Effector memory CD4-positive, alpha-beta T cell (primary cell): ENCODE results near the gene OST4.
A peak's percentile ranks its signal among the peaks of the same experiment; 100 is the strongest.

Experiments used
- DNase-seq, 3 donors: peaks; one replicate each; pipeline ENCODE4 v3.0.0-alpha.2; 2020
- H3K27ac ChIP-seq: 2 replicates; pipeline ENCODE4 v1.7.0; 2013; ENCODE audit warnings: mild to moderate bottlenecking, low read length, moderate library complexity; ENCODE audit not compliant: insufficient read depth, poor library complexity, severe bottlenecking
- H3K27me3 ChIP-seq: replicated peaks from 2 replicates; pipeline ENCODE4 v1.7.0; 2013; ENCODE audit warnings: mild to moderate bottlenecking, low read length; ENCODE audit not compliant: insufficient read depth, control insufficient read depth, poor library complexity, severe bottlenecking
- H3K36me3 ChIP-seq: 2 replicates; pipeline ENCODE4 v1.7.0; 2013; ENCODE audit warnings: mild to moderate bottlenecking, low read length, moderate library complexity; ENCODE audit not compliant: control insufficient read depth, insufficient read depth
- H3K4me1 ChIP-seq: 2 replicates; pipeline ENCODE4 v1.7.0; 2013; ENCODE audit warnings: low read length, mild to moderate bottlenecking; ENCODE audit not compliant: control insufficient read depth, insufficient read depth, poor library complexity, severe bottlenecking
- H3K4me3 ChIP-seq: 2 replicates; pipeline ENCODE4 v1.7.0; 2013; ENCODE audit warnings: low read length, low read depth, mild to moderate bottlenecking; ENCODE audit not compliant: insufficient read depth, poor library complexity, severe bottlenecking
- H3K9me3 ChIP-seq: 2 replicates; pipeline ENCODE4 v1.7.0; 2013; ENCODE audit warnings: mild to moderate bottlenecking, low read length, moderate library complexity; ENCODE audit not compliant: control insufficient read depth

OST4 gene

GRCh38 chr2:27105981-27106380 lies 34.5 kb upstream of the OST4 start:
- no peaks in the 10 kb centered on the region for H3K36me3 ChIP-seq
- H3K9me3 ChIP-seq, result no peaks in the 10 kb centered on the region
- no peak overlapping the region for H3K4me3 ChIP-seq
- no peaks in the 10 kb centered on the region for H3K27me3 ChIP-seq
- no peak for DNase-seq
- no peaks in the 10 kb centered on the region for H3K4me1 ChIP-seq
- H3K27ac ChIP-seq, result no peak overlapping the region

GRCh38 chr2:27102329-27102728 lies 30.9 kb upstream of the OST4 start:
- Histone ChIP-seq H3K36me3 (no peaks in the 10 kb centered on the region), H3K9me3 (no peaks in the 10 kb centered on the region), H3K4me1 (no peaks in the 10 kb centered on the region), H3K4me3 (no peak overlapping the region), H3K27ac (no peak overlapping the region), H3K27me3 (no peaks in the 10 kb centered on the region)
- no peak for DNase-seq

- DNase-seq, result no peak
- no peaks in the 10 kb centered on the region for H3K36me3 ChIP-seq
- no peak overlapping the region for H3K4me3 ChIP-seq
- no peaks in the 10 kb centered on the region for H3K9me3 ChIP-seq
- peaks cover 7% of the 10 kb centered on the region for H3K4me1 ChIP-seq
- H3K27me3 ChIP-seq, result no peaks in the 10 kb centered on the region
- no peak overlapping the region for H3K27ac ChIP-seq
Observed at GRCh38 chr2:27100036-27100435, 28.6 kb upstream of the OST4 start.

- Histone ChIP-seq H3K36me3 (no peaks in the 10 kb centered on the region), H3K27me3 (no peaks in the 10 kb centered on the region), H3K4me1 (peaks cover 7% of the 10 kb centered on the region), H3K4me3 (no peak overlapping the region), H3K9me3 (no peaks in the 10 kb centered on the region), H3K27ac (no peak overlapping the region)
- DNase-seq, result no peak
Observed at GRCh38 chr2:27099334-27099955, 28.0 kb upstream of the OST4 start.

GRCh38 chr2:27097341-27097740 lies 25.9 kb upstream of the OST4 start:
- no peaks in the 10 kb centered on the region for H3K27me3 ChIP-seq
- H3K9me3 ChIP-seq, result no peaks in the 10 kb centered on the region
- no peak for DNase-seq
- H3K4me3 ChIP-seq, result no peak overlapping the region
- H3K27ac ChIP-seq, result no peak overlapping the region
- no peaks in the 10 kb centered on the region for H3K36me3 ChIP-seq
- peaks cover 7% of the 10 kb centered on the region for H3K4me1 ChIP-seq

- DNase-seq, result no peak
- Histone ChIP-seq H3K27me3 (no peaks in the 10 kb centered on the region), H3K4me1 (peaks cover 7% of the 10 kb centered on the region), H3K9me3 (no peaks in the 10 kb centered on the region), H3K36me3 (no peaks in the 10 kb centered on the region), H3K27ac (no peak overlapping the region), H3K4me3 (no peak overlapping the region)
Observed at GRCh38 chr2:27096748-27097297, 25.4 kb upstream of the OST4 start.

- no peaks in the 10 kb centered on the region for H3K27me3 ChIP-seq
- peaks cover 7% of the 10 kb centered on the region for H3K4me1 ChIP-seq
- DNase-seq, result peak in 1 of 3 donors; percentile 21
- H3K4me3 ChIP-seq, result no peak overlapping the region
- no peak overlapping the region for H3K27ac ChIP-seq
- H3K36me3 ChIP-seq, result no peaks in the 10 kb centered on the region
- no peaks in the 10 kb centered on the region for H3K9me3 ChIP-seq
Observed at GRCh38 chr2:27095745-27096651, 24.5 kb upstream of the OST4 start.

GRCh38 chr2:27095427-27095744 lies 23.9 kb upstream of the OST4 start:
- no peaks in the 10 kb centered on the region for H3K27me3 ChIP-seq
- H3K27ac ChIP-seq, result no peak overlapping the region
- H3K36me3 ChIP-seq, result no peaks in the 10 kb centered on the region
- no peaks in the 10 kb centered on the region for H3K9me3 ChIP-seq
- H3K4me3 ChIP-seq, result no peak overlapping the region
- DNase-seq, result no peak
- H3K4me1 ChIP-seq, result peaks cover 7% of the 10 kb centered on the region

- H3K4me1 ChIP-seq, result peaks cover 7% of the 10 kb centered on the region
- H3K9me3 ChIP-seq, result no peaks in the 10 kb centered on the region
- H3K27ac ChIP-seq, result no peak overlapping the region
- H3K27me3 ChIP-seq, result no peaks in the 10 kb centered on the region
- DNase-seq, result no peak
- no peak overlapping the region for H3K4me3 ChIP-seq
- H3K36me3 ChIP-seq, result no peaks in the 10 kb centered on the region
Observed at GRCh38 chr2:27094353-27094984, 23.0 kb upstream of the OST4 start.
